HG03097 (cell line): ENCODE data around the gene UBAC2.
A peak's percentile ranks its signal among the peaks of the same experiment; 100 is the strongest.

Source experiments
- ATAC-seq: cut with Tn5 transposase; IDR thresholded peaks from one replicate; pipeline ENCODE4 v1.9.1; 2021; ENCODE audit not compliant: unreplicated experiment, low FRiP score

UBAC2 gene

DNA sequence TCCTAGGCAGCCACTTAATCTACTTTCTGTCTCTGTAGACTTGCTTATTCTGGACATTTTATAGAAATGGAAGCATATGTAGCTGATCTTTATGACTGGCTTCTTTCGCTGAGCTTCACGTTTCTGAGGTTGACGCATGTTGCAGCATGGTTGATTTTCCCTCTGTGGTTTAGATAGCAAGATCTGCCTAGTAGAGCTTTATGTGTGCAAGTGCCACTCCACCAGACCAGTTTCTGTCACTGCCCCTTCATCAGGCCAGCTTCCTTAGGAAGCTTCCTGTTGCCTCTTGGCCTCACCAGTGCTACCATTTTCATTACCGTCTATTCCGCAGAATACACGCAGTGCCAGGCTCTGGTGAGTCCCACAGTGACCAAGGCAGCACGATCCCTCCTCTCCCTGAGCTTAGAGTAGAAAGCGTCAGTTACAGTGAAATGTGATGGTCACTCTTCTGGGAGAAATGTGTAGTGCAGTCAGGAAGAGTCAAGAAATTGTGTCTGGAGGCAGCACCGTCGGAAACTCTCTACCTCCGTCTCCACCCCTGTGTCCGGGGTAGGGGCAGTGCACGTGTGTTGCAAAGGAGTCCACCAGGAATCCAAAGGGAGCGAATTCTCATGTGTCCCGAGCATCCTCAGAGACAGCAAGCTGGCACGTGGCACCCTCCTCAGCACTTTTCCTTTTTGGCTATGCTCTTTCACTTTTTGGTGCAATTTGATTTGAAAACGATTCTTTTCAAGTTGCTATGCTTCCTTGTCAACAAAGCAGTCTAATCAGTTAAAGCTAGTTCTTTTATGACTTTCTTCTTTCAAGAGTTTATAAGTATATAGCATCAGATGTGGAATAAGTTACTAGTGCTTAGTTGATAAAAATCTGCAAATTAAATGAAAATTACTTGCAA lies 151.9 kb downstream of the UBAC2 start:
- no peak for ATAC-seq

GRCh38 chr13:99353246-99353600 lies 152.6 kb downstream of the UBAC2 start:
- no peak for ATAC-seq

GRCh38 chr13:99353836-99354235 lies 153.2 kb downstream of the UBAC2 start:
- ATAC-seq = no peak

- ATAC-seq = no peak
Observed at GRCh38 chr13:99354371-99354951, 153.8 kb downstream of the UBAC2 start.

DNA sequence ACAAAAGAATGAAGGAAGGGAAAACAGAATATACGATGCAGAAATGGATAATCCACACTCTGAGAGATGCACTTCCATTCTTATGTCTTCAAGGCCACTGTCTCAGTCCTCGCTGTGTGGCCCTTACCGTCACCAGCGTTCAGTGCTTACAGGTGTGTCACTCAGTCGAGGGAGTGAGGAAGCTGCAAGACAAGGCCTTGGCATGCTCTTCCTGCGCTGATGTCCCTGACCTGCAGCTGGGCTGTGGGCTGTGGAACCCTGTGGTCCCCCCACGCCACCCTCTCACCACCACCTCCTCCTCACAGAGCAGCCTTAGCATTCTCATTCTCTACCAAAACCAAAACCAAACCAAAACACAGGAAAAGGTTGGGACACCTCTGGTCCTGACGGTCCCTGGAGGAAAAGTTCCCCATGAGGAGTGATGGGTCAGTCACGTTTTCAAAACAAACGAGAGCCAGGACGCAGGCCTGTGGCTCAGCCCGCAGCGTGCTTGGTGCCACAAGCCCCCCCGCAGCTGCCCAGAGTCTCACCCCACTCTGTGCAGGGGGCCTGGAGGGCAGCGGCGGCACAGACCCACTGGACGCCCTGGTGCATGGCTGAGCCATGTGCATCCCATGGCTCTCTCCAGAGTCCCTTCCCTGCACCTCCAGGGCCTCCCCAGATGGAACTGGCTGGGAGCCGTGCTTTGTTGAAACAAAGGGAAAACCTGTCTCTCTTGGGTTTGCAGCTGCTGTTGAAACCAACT lies 154.8 kb downstream of the UBAC2 start:
- ATAC-seq = no peak

GRCh38 chr13:99356012-99356261 lies 155.3 kb downstream of the UBAC2 start:
- ATAC-seq = no peak

DNA sequence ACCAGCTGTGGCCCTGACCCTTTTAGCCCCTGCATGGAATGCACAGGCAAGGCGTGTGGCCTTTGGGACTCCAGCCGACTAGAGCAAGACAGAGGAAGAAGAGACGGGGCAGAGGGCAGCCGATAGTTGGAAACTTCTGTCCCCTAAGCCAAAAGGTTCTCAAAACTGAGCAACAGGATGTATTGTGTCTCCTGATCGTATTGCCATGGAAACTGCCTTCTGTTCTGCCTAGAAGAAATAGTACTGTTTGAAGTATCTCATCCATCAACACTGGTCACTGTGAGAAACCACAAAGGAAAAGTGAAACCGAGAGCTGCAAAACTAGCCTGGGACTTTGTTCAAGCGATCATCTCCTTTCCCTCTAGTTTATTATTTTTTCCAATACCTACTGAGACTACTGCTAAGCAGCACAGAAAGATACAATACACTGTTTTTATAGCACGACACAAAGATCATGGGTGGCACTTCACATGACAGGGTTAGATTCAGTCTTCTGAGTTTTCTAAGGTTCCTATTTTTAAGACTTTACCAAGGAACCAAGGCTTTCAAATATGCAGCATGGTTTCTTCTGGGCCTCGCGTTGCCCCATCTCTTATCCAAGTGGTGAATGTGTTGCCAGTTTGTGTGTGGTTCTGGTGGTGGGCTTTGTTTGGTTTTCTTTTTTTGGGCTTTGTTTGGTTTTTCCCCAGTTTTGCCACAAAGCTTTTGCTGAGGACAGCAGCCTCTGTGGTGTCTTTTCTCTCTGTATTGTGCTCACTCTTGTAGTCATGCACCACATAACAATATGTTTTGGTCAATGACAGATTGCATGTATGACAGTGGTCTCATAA lies 155.8 kb downstream of the UBAC2 start:
- ATAC-seq = peak; percentile 45

DNA sequence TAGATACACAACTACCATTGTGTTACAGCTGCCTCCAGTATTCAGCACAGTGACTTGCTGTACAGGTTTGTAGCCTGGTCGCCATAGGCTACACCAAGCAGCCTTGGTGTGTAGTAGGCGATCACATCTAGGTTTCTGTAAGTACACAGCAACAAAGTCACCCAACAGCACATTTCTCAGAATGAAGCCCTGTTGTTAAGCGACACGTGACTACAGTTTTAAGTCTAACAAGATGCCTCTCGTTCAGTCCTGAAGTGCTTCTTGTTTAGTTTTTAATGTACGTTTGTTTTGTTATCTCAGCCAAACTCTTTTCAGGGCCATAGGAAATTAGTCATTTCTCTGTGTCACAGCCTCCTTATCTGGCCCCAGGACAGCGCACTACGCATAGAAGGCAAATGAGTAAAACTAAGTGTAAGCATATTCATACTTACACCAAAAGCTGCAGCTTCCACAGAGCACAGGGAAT lies 156.5 kb downstream of the UBAC2 start:
- ATAC-seq = no peak

GRCh38 chr13:99357941-99358340 lies 157.3 kb downstream of the UBAC2 start:
- ATAC-seq = no peak

DNA sequence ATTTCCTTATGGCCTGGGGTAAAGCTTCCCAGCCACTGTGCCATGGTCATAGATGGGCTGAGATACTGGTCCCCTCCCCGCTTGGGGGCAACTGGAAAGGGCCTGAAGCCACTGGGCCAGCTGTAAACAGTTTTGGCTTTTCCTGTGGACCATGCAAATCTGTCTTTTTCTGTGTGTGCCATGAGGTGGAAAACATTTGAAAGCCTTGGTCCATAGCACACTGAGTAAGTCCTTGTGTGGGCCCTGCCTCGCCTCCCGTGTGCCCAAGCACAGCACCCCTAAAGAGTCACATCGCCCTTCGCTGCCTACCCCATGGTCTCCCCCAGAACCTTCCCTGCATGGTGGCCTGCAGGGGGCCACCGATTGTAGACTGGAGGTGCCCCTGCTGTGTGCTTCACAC lies 158.9 kb downstream of the UBAC2 start:
- no peak for ATAC-seq

DNA sequence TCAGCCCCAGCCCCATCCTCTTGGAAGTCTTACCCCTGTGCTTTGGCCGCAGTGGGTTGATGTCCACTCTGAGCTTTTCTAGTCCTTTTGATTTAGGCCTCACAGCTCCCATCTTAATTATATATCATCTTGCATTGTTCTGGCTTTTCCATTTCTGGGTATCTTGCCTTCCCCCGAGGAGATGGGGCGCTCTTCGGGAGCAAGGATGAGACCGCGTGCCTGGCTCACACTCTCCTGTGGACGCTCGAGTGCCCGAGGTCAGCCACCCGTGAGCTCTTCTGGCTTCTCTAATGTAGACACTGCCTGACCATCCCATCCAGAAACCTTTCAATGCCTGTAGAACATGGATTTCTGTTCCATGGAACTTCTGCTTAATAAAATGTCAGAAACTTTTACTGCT lies 160.0 kb downstream of the UBAC2 start:
- no peak for ATAC-seq

- ATAC-seq = no peak
Observed at GRCh38 chr13:99361197-99361596, 160.5 kb downstream of the UBAC2 start.

- ATAC-seq = no peak
Observed at GRCh38 chr13:99362362-99362761, 161.7 kb downstream of the UBAC2 start.

- no peak for ATAC-seq
Observed at GRCh38 chr13:99363391-99363790, 162.7 kb downstream of the UBAC2 start.

GRCh38 chr13:99363949-99364348 lies 163.3 kb downstream of the UBAC2 start:
- no peak for ATAC-seq

DNA sequence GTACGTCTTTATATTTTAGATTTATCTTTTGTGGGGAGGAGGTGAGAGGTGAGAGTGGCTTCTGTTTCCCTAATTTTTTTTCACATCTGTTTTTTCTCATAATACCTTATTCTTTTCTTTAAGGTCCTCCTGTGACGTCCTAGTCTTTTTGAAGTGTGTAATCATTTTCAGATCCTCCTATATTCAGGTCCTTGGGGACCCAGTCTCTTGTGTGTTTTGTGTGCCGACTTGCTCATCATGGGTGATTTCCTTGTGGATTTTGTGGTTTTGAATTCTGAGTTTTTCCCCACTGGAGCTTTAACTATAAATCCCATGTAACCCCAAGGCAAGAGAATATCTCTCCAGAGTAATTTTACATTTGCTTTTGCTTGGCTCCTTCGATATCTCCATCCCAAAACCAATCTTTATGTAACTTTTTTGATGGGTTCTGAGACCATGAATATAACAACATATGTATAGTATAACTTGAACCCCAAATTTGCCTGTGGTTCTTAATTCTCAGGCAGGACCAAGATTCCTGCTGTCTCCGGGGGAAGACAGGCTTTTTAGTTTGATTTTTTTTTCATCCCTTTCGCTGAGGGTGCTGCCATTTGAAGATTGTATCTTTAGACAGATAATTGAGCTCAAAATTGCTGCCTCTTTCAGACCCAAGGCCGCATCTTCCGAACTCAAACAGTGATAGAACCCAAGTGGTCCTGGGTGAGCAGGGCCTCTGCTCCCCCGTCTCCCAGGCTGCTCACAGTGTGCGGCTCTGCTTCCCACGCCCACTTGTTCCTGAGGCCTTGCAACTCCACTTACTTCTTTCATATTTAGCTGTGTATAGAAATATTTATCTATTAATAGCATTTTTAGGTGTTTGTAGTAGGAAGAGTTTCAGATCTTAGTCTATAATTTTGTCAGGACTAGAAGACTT lies 165.7 kb downstream of the UBAC2 start:
- ATAC-seq = peak; percentile 49

DNA sequence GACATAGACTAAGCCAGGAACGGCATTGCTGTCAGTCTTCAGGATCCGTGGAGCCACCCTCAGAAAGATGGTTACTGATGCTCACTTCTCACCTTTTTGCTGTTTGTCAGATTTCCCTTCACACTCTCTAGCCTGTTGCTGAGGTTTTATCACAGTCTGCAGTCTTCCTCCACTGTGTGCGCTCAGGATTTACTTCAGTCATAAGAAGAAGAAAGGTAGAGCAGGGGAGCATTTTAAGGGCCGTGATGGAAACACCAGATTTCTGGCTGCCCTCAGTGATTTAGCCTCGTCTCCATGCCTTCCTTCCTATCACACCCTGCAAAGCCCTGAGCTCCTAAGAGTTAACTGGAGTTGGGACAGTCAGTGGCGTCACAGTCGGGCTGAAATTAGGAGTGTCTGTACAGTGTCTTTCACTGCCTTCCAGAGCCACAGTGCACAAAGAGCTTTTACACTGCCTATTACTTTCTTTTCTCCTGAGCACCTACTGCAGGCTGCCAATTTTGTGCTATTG lies 166.5 kb downstream of the UBAC2 start:
- no peak for ATAC-seq

- peak; percentile 39 for ATAC-seq
Observed at GRCh38 chr13:99367663-99368448, 167.2 kb downstream of the UBAC2 start.
